ENCODE measurements around the gene FBXL22.
A peak's percentile ranks its signal among the peaks of the same experiment; 100 is the strongest.

Gene FBXL22

GRCh38 chr15:63597038-63597790 lies at the start of gene FBXL22:
TSS of gene FBXL22 (plus strand) at chr15:63597387. CDS start at chr15:63597393, 6 bp downstream.
- no peak for DNase-seq (ENCODE audit: low spot score)

GRCh38 chr15:63551400-63551799 lies 45.8 kb upstream of the FBXL22 start:
- DNase-seq (ENCODE audit: low spot score): no peak

GRCh38 chr15:63553388-63553791 lies 43.8 kb upstream of the FBXL22 start:
- peak; percentile 58 for DNase-seq (ENCODE audit: low spot score)

- DNase-seq (ENCODE audit: low spot score): no peak
Measured at GRCh38 chr15:63554337-63554927, 42.8 kb upstream of the FBXL22 start.

- no peak for DNase-seq (ENCODE audit: low spot score)
Measured at GRCh38 chr15:63555507-63555906, 41.7 kb upstream of the FBXL22 start.

GRCh38 chr15:63556246-63556645 lies 40.9 kb upstream of the FBXL22 start:
- no peak for DNase-seq (ENCODE audit: low spot score)

- DNase-seq (ENCODE audit: low spot score): no peak
Measured at GRCh38 chr15:63556736-63557135, 40.5 kb upstream of the FBXL22 start.

GRCh38 chr15:63559753-63560152 lies 37.4 kb upstream of the FBXL22 start:
- no peak for DNase-seq (ENCODE audit: low spot score)

- no peak for DNase-seq (ENCODE audit: low spot score)
Measured at GRCh38 chr15:63560741-63561448, 36.3 kb upstream of the FBXL22 start.

- DNase-seq (ENCODE audit: low spot score): no peak
Measured at GRCh38 chr15:63564093-63564492, 33.1 kb upstream of the FBXL22 start.

- DNase-seq (ENCODE audit: low spot score): no peak
Measured at GRCh38 chr15:63565536-63566186, 31.5 kb upstream of the FBXL22 start.

GRCh38 chr15:63572749-63573464 lies 24.3 kb upstream of the FBXL22 start:
- no peak for DNase-seq (ENCODE audit: low spot score)

- no peak for DNase-seq (ENCODE audit: low spot score)
Measured at GRCh38 chr15:63573533-63573932, 23.7 kb upstream of the FBXL22 start.

- no peak for DNase-seq (ENCODE audit: low spot score)
Measured at GRCh38 chr15:63575312-63575711, 21.9 kb upstream of the FBXL22 start.

GRCh38 chr15:63576441-63576840 lies 20.7 kb upstream of the FBXL22 start:
- DNase-seq (ENCODE audit: low spot score): no peak

GRCh38 chr15:63582179-63582578 lies 15.0 kb upstream of the FBXL22 start:
- no peak for DNase-seq (ENCODE audit: low spot score)

- DNase-seq (ENCODE audit: low spot score): no peak
Measured at GRCh38 chr15:63582718-63583426, 14.3 kb upstream of the FBXL22 start.

- no peak for DNase-seq (ENCODE audit: low spot score)
Measured at GRCh38 chr15:63586790-63587189, 10.4 kb upstream of the FBXL22 start.

GRCh38 chr15:63587527-63587926 lies 9.7 kb upstream of the FBXL22 start:
- no peak for DNase-seq (ENCODE audit: low spot score)

- no peak for DNase-seq (ENCODE audit: low spot score)
Measured at GRCh38 chr15:63588826-63589225, 8.4 kb upstream of the FBXL22 start.
